GM18867 (cell line): ENCODE measurements around the gene TRPM5.

Source experiments
- ATAC-seq: cut with Tn5 transposase; IDR thresholded peaks from one replicate; pipeline ENCODE4 v1.9.1; 2021; ENCODE audit warnings: mild to moderate bottlenecking, moderate library complexity; ENCODE audit not compliant: unreplicated experiment

The TRPM5 gene

GRCh38 chr11:2453436-2453835 lies 9.1 kb upstream of the TRPM5 start:
- no peak for ATAC-seq

DNA sequence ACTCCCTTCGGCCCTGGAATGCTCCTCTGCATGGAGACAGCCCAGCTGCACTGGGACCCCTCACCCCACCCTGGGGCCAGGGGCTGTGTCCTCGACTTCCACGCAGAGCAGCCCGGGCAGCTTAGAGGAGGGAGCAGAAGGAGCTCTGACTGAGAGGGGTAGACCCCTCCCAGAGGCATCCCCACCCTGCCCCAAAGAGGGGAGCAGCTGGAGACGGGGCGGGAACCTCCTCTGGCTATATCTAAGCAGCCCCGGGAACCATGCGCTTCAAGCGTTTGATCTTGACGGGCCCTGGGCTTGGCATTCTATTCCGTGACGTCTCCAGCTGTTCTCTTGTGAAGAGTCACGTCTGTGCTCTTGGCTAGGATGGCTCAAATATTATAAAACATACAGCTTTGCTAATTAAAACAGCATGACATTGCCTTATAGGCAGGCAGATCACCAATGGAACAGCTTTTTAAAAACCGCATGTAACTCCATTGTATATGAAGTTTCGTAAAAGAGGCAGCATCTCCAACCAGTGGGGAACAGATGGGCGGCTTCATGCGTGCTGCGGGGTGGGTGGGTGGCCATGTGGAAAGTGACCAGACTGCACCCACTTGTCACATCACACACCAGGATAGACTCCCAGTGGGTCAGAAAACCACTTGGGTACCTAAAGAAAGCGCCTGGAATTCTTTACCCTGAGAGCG lies 8.2 kb upstream of the TRPM5 start:
- no peak for ATAC-seq

GRCh38 chr11:2451916-2452315 lies 7.6 kb upstream of the TRPM5 start:
- ATAC-seq, result no peak

GRCh38 chr11:2451336-2451735 lies 7.0 kb upstream of the TRPM5 start:
- no peak for ATAC-seq

DNA sequence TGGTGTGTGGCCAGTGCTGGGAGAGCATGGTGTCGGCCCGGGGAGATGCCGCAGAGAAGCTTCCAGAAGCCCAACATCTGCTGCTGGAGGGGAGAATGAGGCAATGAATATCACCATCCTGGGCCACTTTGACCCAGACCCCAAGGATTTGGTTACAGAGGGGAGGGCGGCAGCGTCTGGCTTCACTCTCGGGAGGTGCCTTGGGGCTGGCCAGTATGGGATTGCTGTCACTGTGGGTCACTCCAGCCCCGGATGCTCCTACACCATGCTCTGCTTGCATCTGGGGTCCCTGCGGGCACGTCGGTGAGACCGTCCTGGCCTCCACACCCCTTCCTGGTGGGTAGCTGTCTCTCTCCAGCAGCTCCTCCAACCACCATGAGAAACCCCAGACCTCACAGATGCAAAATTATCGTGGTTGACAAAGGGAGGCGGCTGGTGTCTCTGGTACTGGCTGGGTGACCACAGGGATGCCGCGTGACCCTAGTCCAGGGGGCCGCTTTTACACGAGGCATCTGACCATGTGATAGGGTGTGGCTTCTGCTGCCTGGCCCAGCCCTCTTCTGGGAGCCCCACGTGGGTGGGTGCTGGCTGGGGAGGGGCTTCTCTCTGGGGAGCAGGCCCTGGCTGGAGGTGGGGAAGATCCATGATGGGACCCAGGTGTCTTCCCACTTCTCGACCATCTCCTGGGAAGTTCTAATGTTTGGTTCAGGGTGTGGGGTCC lies 6.2 kb upstream of the TRPM5 start:
- ATAC-seq, result no peak

DNA sequence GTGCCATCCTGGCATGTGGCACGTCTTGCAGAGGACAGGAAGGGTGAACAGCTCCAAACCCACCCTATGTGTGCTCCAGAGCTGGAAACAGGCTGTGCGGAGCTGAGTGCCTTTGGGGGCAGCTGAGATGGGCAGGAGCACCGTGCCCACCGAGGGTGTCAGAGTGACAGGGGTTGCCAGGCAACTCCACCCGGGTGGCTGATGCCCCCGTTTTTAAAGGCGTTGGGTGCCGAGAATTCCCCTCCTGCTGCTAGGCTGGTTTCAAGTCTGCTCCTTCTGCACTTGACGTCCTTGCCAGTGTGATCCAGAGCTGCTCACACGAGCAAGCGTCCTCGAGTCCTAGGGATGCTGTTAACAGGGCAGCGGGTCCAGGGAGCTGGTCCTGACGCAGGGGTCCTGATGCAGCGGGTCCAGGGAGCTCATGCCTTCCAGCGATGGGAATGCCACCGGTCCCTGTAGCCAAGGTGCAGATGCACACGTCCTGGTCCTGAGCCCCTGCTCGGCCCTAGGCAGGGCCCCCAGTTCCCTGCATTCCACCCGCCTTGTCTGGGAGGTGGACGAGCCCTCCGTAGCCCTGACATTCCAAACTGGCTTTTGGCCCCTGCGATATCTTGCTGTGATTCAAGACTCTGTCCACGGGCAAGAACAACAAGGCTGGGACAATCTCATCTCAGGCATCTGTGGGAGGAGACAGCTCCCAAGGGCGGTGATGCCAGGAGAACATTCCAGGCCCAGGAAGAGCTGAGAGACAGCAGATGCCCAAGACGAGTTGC lies 5.4 kb upstream of the TRPM5 start:
- ATAC-seq, result no peak

DNA sequence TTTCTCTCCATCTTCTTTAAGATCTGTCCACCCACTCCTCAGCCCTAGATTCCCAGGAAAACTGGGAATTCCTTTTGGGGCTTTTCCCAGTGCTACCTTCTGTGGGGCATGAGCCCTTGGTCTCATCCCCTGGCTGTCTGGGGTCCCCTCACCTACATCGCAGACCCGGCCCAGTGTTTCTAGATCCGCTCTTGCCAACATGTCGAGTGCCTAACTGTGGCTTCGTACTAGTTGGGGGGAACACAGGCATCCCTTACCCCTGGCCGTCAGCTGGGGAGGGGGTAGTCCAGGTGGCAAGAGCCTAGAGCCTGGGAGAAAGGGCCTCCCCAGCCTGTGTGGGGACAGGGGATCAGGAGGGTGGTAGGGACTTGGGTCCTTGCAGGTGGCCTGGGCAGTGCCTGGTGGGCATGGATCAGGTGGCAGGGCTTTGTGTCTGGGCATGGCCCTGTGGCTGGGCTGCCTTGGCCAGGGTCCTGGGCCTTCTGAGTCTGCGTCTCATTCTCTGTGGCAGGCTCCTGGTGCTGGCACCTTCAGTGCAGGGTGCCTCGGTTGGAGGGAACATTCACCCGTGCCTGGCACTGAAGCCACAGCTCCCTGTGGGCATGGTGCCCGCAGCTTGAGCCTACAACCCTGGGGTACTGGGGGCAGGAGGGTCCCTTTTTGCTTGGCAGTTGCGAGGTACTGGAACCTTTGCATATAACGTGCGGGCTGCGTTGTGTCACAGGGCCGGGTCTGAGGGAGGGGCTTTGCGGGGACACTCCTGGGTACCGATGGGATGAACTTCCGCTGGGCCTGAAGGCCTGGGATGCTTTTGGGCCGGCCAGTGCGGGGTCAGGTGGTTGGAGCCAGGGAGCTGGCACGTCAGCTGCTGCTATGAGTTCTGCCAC lies 4.6 kb upstream of the TRPM5 start:
- no peak for ATAC-seq

- ATAC-seq, result no peak
These were observed 3.8 kb upstream of the TRPM5 start for GRCh38 chr11:2447951-2448650.

GRCh38 chr11:2447253-2447950 lies 3.1 kb upstream of the TRPM5 start:
- ATAC-seq, result no peak

DNA sequence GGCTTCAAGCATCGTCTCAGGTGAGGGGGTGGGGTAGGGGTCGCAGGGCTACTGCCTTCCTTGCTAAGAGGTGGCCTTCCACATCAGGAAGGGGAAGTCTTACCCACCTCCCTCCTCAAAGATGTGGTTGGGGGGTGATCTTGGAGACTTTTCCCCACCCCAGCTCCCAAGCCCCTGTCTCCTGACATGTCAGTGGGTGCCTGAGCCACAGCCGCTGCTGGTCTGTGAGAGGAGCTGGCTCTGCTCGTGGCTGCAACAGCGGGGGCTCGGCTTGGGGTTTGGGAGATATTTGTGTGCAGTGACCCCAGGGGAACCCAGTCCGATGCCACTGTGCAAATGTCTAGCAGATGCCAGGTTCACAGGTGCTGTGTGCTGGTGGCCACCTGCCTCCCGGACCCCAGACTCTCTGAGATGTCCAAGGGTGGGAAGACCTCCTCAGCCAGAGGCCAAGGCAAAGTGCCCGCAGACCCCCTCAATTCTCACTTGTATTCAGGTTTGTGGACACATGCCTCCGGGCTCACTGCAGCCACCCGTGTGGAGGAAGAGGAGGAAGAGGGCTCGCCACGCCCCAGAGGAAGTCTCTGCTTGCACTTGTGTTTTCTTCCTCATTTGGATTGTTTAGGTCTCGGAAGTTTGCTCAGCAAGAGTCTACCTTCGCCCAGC lies 2.4 kb upstream of the TRPM5 start:
- no peak for ATAC-seq

- ATAC-seq, result no peak
These were observed 1.6 kb upstream of the TRPM5 start for GRCh38 chr11:2445746-2446551.

- no peak for ATAC-seq
These were observed 769 bp upstream of the TRPM5 start, which contains the start of gene KCNQ1 for GRCh38 chr11:2444821-2445745. Gene KCNQ1, plus strand, starts transcription at chr11:2445008. Its CDS starts 91 bp downstream, at chr11:2445099.

DNA sequence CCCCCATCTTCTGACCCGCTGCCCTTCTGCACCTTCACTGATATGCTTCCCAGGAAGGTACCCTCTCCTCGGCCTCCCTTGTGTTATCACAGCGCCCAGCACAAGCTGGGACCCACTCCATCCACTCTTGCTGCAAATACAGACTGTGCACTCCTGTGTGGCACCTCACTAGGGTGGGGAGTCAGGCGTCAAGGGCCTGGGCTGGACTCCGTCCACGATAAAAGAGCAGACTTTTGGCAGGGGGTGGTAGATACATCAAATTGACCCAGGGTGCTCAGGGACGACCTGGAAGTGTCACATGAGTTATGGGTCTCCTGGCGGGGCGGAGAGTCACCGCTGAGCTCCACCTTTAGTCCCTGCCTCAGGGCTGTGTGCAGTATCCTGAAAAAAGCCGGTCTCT lies 908 bp downstream of the TRPM5 start:
- no peak for ATAC-seq

DNA sequence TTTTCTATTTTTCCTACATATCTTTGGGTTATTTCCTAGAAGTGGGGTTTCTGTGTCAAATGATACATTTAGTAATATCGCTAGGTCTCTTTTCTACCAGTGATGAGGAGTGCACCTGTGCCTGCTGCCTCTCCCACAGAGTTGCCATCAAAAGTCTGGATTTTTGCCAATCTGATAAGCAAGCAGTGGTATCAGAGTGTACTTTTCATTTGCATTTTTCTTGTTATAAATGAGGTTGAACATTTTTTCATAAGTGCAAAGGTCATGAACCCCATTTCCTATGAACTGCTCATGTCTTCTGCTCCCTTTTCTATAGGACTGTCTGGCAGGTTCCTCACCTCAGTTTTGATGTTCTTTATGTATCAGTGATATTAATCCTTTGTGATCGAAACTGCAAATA lies 1.7 kb downstream of the TRPM5 start:
- no peak for ATAC-seq

GRCh38 chr11:2441171-2441570 lies 3.1 kb downstream of the TRPM5 start:
- ATAC-seq, result no peak

DNA sequence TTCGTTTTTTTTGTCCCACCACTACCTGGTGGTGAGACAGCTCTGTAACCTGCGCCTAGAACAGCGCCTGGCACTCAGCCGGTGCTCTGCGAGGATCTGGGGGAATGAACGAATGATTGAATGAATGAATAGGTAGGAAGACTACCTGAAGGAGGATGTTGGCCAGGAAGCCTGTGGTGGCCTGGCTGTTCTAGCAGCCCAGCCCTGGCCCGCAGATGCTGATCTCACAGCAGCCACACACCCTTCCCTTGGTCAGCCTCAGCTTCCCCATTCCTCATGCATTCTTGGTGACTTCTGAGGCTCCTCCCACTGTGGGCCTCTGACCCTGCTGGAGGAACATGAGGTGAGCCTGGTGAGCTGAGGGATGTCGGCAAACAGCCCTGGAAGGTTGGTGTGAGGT lies 3.7 kb downstream of the TRPM5 start:
- no peak for ATAC-seq

GRCh38 chr11:2439820-2440219 lies 4.5 kb downstream of the TRPM5 start:
- ATAC-seq, result no peak
